Measurements from ENCODE around the gene TMEM201.

TMEM201 gene

DNA sequence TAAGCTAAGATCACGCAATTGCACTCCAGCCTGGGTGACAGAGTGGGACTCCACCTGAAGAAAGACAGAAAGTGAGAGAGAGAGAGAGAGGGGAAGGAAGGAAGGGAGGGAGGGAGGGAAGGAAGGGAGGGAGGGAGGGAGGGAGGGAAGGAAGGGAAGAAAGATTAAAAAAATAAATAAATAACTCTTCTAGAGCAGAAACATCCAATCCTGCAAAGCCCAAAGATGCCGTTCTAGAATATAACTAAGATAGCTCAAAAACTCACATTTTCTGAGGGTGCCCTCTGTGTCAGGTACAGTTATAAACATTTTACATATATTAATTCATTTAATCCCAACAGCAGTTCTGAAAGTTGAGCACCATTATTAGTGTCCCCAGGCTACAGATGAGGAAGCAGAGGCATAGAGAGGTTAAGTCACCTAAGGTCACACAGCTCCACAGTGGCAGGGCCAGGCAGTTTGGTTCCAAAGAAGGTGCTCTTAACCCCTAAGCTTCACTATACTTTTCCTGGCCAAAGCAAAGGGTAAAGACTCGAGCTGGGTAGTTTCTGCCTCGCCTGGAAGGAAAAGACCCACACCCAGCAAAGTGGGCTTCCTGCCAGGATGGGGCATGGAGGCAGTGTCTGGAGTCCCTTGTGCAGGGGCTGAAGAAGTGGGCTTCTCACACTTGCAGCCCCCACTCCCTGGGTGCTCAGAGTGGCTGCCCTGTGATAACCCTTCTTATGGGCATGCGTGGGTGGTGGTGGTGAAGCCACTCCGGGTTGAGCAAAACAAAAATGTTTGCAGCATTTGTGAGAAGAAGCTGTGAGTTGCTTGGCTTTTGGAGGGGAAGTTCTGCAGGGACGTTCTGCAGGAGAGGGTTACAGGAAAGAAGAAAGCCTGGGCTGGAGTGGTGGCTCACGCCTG is 54.9 kb downstream of the TMEM201 start:
- H3K4me1 ChIP-seq (ENCODE audit: control insufficient read depth, insufficient read depth, low read length), result no peaks in the 10 kb centered on the region
- no peaks in the 10 kb centered on the region for H3K36me3 ChIP-seq (ENCODE audit: control insufficient read depth in 2 of 2, insufficient read depth in 2 of 2, low read length in 2 of 2)
- H3K4me3 ChIP-seq (ENCODE audit: low read length in 2 of 2), result no peak overlapping the region

DNA sequence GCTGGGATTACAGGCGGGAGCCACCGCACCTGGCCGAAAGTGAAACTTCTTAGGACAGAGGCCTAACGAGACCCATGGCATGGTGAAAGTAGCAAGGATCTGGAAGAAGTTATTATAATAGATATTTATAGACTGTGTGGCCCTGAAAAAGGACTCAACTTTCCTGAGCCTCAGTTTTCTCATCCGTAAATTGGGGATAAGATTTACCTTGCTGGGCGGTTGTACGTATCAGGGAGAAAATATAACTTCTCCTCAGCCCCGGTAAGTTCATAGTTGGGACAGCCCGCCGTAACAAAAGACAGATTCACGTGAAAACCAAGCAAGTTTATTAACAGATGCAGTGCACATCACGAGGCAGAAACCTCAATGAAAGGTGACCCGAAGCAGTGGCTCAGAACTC is 57.3 kb downstream of the TMEM201 start:
- Histone ChIP-seq H3K27ac (ENCODE audit: low read length) (no peak overlapping the region), H3K36me3 (ENCODE audit: control insufficient read depth in 2 of 2, insufficient read depth in 2 of 2, low read length in 2 of 2) (no peaks in the 10 kb centered on the region), H3K4me1 (ENCODE audit: control insufficient read depth, insufficient read depth, low read length) (no peaks in the 10 kb centered on the region), H3K27me3 (ENCODE audit: control insufficient read depth in 1 of 2, insufficient read depth in 2 of 2, low read length in 2 of 2) (peaks cover 3 to 5% of the 10 kb centered on the region in 2 donors), H3K9me3 (ENCODE audit: control insufficient read depth in 2 of 2, low read length in 2 of 2) (no peaks in the 10 kb centered on the region), H3K4me3 (ENCODE audit: low read length in 2 of 2) (no peak overlapping the region), H3K9ac (ENCODE audit: low read length in 2 of 2) (no peak overlapping the region)

More for the DNA sequence above, 54.9 kb downstream of the TMEM201 start:
- H3K9ac ChIP-seq (ENCODE audit: low read length in 2 of 2), result no peak overlapping the region
- H3K27me3 ChIP-seq (ENCODE audit: control insufficient read depth in 1 of 2, insufficient read depth in 2 of 2, low read length in 2 of 2), result peaks cover 3 to 4% of the 10 kb centered on the region in 2 donors
- H3K9me3 ChIP-seq (ENCODE audit: control insufficient read depth in 2 of 2, low read length in 2 of 2), result no peaks in the 10 kb centered on the region
- no peak overlapping the region for H3K27ac ChIP-seq (ENCODE audit: low read length)

DNA sequence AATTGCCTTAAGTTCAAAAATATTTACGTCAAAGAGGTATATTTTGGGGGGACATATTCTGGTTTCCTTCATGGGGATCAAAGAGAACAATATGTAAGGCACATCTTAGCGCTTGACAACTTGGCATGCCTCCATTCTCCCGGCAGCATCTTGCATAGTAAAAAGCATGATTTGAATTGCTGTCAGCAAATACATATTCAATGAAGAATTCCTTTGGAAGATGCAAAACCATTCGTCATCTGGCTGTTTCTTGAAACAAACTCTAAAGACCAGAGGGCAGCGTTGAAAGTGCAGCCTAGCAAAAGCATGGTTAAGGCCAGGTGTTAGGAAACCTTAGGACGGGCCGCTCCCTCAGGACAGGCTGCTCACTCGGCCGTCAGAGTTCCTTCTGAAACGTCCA is 59.5 kb downstream of the TMEM201 start:
- no peaks in the 10 kb centered on the region for H3K9me3 ChIP-seq (ENCODE audit: control insufficient read depth in 2 of 2, low read length in 2 of 2)
- peaks cover 7 to 21% of the 10 kb centered on the region in 2 donors for H3K27me3 ChIP-seq (ENCODE audit: control insufficient read depth in 1 of 2, insufficient read depth in 2 of 2, low read length in 2 of 2)
- H3K36me3 ChIP-seq (ENCODE audit: control insufficient read depth in 2 of 2, insufficient read depth in 2 of 2, low read length in 2 of 2), result no peaks in the 10 kb centered on the region
- no peak overlapping the region for H3K4me3 ChIP-seq (ENCODE audit: low read length in 2 of 2)
- H3K4me1 ChIP-seq (ENCODE audit: control insufficient read depth, insufficient read depth, low read length), result peaks cover 8% of the 10 kb centered on the region
- H3K27ac ChIP-seq (ENCODE audit: low read length), result no peak overlapping the region
- no peak overlapping the region for H3K9ac ChIP-seq (ENCODE audit: low read length in 2 of 2)

DNA sequence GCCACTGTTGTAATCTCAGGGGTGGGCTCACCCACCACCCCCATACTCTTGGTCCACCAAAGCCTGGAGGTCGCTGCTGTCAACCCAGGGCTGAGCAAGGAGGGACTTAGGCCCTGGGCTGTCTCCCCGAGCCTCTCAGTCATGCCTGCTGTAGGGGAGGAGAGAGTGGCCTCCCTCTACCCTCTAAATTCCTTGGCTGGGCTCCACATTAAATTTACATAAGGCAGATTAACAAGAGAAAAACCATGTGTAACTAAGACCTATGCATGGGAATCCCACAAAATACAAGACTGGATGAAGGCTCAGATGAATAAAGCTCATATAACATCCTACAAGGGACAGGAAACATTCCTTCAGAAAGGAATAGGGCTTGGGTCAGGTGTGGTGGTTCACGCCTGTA is 61.1 kb downstream of the TMEM201 start:
- Histone ChIP-seq H3K27me3 (ENCODE audit: control insufficient read depth in 1 of 2, insufficient read depth in 2 of 2, low read length in 2 of 2) (peaks cover 12 to 27% of the 10 kb centered on the region in 2 donors), H3K27ac (ENCODE audit: low read length) (no peak overlapping the region), H3K9me3 (ENCODE audit: control insufficient read depth in 2 of 2, low read length in 2 of 2) (no peaks in the 10 kb centered on the region), H3K4me3 (ENCODE audit: low read length in 2 of 2) (no peak overlapping the region), H3K4me1 (ENCODE audit: control insufficient read depth, insufficient read depth, low read length) (peaks cover 8% of the 10 kb centered on the region), H3K9ac (ENCODE audit: low read length in 2 of 2) (no peak overlapping the region), H3K36me3 (ENCODE audit: control insufficient read depth in 2 of 2, insufficient read depth in 2 of 2, low read length in 2 of 2) (no peaks in the 10 kb centered on the region)

- H3K4me3 ChIP-seq (ENCODE audit: low read length in 2 of 2), result peak overlapping the region in 1 of 2 donors; percentile 54
- H3K36me3 ChIP-seq (ENCODE audit: control insufficient read depth in 2 of 2, insufficient read depth in 2 of 2, low read length in 2 of 2), result no peaks in the 10 kb centered on the region
Observed at GRCh38 chr1:9651220-9651564, 62.5 kb downstream of the TMEM201 start.

GRCh38 chr1:9651565-9652378 is 63.1 kb downstream of the TMEM201 start, which contains the start of gene PIK3CD:
TSS of gene PIK3CD (plus strand) at chr1:9651731. CDS start at chr1:9710456, 58,725 bp downstream.
- H3K9me3 ChIP-seq (ENCODE audit: control insufficient read depth in 2 of 2, low read length in 2 of 2), result no peaks in the 10 kb centered on the region
- H3K4me1 ChIP-seq (ENCODE audit: control insufficient read depth, insufficient read depth, low read length), result peaks cover 8% of the 10 kb centered on the region
- H3K27ac ChIP-seq (ENCODE audit: low read length), result no peak within 1 kb of the TSS
- peak within 1 kb of the TSS in 1 of 2 donors; percentile 54 for H3K4me3 ChIP-seq (ENCODE audit: low read length in 2 of 2)
- no peaks in the 10 kb centered on the region for H3K36me3 ChIP-seq (ENCODE audit: control insufficient read depth in 2 of 2, insufficient read depth in 2 of 2, low read length in 2 of 2)
- peaks cover 12 to 27% of the 10 kb centered on the region in 2 donors for H3K27me3 ChIP-seq (ENCODE audit: control insufficient read depth in 1 of 2, insufficient read depth in 2 of 2, low read length in 2 of 2)
- H3K9ac ChIP-seq (ENCODE audit: low read length in 2 of 2), result no peak within 1 kb of the TSS

More at GRCh38 chr1:9651220-9651564, 62.5 kb downstream of the TMEM201 start:
- Histone ChIP-seq H3K9me3 (ENCODE audit: control insufficient read depth in 2 of 2, low read length in 2 of 2) (no peaks in the 10 kb centered on the region), H3K27me3 (ENCODE audit: control insufficient read depth in 1 of 2, insufficient read depth in 2 of 2, low read length in 2 of 2) (peaks cover 12 to 27% of the 10 kb centered on the region in 2 donors), H3K4me1 (ENCODE audit: control insufficient read depth, insufficient read depth, low read length) (peaks cover 8% of the 10 kb centered on the region), H3K27ac (ENCODE audit: low read length) (no peak overlapping the region), H3K9ac (ENCODE audit: low read length in 2 of 2) (no peak overlapping the region)

GRCh38 chr1:9652379-9653209 is 63.9 kb downstream of the TMEM201 start:
- peak overlapping the region in 1 of 2 donors; percentile 54 for H3K4me3 ChIP-seq (ENCODE audit: low read length in 2 of 2)
- no peaks in the 10 kb centered on the region for H3K36me3 ChIP-seq (ENCODE audit: control insufficient read depth in 2 of 2, insufficient read depth in 2 of 2, low read length in 2 of 2)
- peaks cover 8% of the 10 kb centered on the region for H3K4me1 ChIP-seq (ENCODE audit: control insufficient read depth, insufficient read depth, low read length)
- peaks cover 12 to 27% of the 10 kb centered on the region in 2 donors for H3K27me3 ChIP-seq (ENCODE audit: control insufficient read depth in 1 of 2, insufficient read depth in 2 of 2, low read length in 2 of 2)
- H3K27ac ChIP-seq (ENCODE audit: low read length), result no peak overlapping the region
- H3K9me3 ChIP-seq (ENCODE audit: control insufficient read depth in 2 of 2, low read length in 2 of 2), result no peaks in the 10 kb centered on the region
- no peak overlapping the region for H3K9ac ChIP-seq (ENCODE audit: low read length in 2 of 2)

DNA sequence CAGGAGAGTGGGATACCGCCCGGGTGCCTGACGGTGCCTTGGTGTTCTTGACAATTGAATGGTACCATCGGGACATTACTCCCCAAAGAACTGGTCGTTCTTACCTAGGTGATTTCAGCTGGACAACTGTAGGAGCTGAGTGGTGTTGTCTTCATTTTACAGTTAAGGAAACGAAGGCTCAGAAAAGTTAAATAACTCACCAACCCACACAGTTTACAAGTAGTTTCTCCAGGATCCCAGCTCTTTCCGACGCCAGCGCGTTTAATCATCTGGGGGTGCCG is 64.4 kb downstream of the TMEM201 start:
- H3K4me1 ChIP-seq (ENCODE audit: control insufficient read depth, insufficient read depth, low read length), result peaks cover 8% of the 10 kb centered on the region
- H3K27me3 ChIP-seq (ENCODE audit: control insufficient read depth in 1 of 2, insufficient read depth in 2 of 2, low read length in 2 of 2), result peaks cover 12 to 27% of the 10 kb centered on the region in 2 donors
- no peak overlapping the region for H3K27ac ChIP-seq (ENCODE audit: low read length)
- no peak overlapping the region for H3K9ac ChIP-seq (ENCODE audit: low read length in 2 of 2)
- H3K36me3 ChIP-seq (ENCODE audit: control insufficient read depth in 2 of 2, insufficient read depth in 2 of 2, low read length in 2 of 2), result no peaks in the 10 kb centered on the region
- no peaks in the 10 kb centered on the region for H3K9me3 ChIP-seq (ENCODE audit: control insufficient read depth in 2 of 2, low read length in 2 of 2)
- no peak overlapping the region for H3K4me3 ChIP-seq (ENCODE audit: low read length in 2 of 2)

DNA sequence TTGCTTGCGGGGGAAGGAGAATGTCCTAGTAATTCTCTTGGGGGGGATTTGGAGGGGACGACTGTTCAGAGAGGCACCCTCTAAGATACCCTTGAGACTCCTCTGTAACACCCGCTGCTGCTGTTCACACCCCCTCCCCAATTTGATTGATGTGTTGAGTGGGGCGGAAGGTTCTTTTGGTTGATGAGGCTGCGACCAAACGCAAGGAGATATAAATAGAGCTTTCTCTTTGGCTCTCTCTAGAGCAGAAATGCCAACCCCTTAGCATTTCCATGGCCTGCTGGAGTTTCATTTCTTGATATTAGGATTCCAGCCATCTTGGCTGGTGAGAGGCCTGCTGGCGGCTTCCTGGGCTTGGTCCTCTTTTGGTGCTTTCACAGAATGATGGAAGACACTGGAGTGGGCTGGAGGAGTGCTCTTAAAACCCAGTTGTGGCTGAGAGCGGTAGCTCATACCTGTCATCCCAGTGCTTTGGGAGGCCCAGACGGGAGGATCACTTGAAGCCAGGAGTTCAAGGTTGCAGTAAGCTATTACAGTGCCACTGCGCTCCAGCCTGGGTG is 64.9 kb downstream of the TMEM201 start:
- Histone ChIP-seq H3K4me1 (ENCODE audit: control insufficient read depth, insufficient read depth, low read length) (peaks cover 8% of the 10 kb centered on the region), H3K4me3 (ENCODE audit: low read length in 2 of 2) (no peak overlapping the region), H3K9ac (ENCODE audit: low read length in 2 of 2) (no peak overlapping the region), H3K27ac (ENCODE audit: low read length) (no peak overlapping the region), H3K27me3 (ENCODE audit: control insufficient read depth in 1 of 2, insufficient read depth in 2 of 2, low read length in 2 of 2) (peaks cover 12 to 27% of the 10 kb centered on the region in 2 donors), H3K9me3 (ENCODE audit: control insufficient read depth in 2 of 2, low read length in 2 of 2) (no peaks in the 10 kb centered on the region), H3K36me3 (ENCODE audit: control insufficient read depth in 2 of 2, insufficient read depth in 2 of 2, low read length in 2 of 2) (no peaks in the 10 kb centered on the region)
